HepG2 (cell line): ENCODE data around the gene SLC35D2. TPM values are rescaled to one million over a fixed set of nuclear protein-coding genes. Genes with fewer than 3 reads are reported as not detected.

Experiments
- AGO2 ChIP-seq: fragments of 200-400 bp; formaldehyde crosslinking; optimal IDR thresholded peaks from 2 replicates; pipeline ENCODE3; 2017; ENCODE audit warnings: mild to moderate bottlenecking, low read depth, low read length, moderate library complexity
- FOSL2 ChIP-seq: sonication (generic); formaldehyde crosslinking; IDR thresholded peaks from 2 replicates; pipeline ENCODE4 v1.4.0; 2020; ENCODE audit warnings: missing genetic modification reagents
- FOXK2 ChIP-seq: fragments of 450-650 bp; IDR thresholded peaks from 2 replicates; pipeline ENCODE4 v1.6.1; 2016
- HMGXB4 ChIP-seq, 2 experiments: sonication (generic) in 1 of 2; formaldehyde crosslinking in 1 of 2; IDR thresholded peaks; 2 replicates each; pipeline versions ENCODE4 v1.4.0 to v1.6.1; 2018 to 2020; ENCODE audit warnings: missing genetic modification reagents in 2 of 2, borderline replicate concordance in 1 of 2, low read depth in 1 of 2, mild to moderate bottlenecking in 1 of 2, missing biosample characterization in 1 of 2
- HNF1B ChIP-seq: sonication (generic); formaldehyde crosslinking; IDR thresholded peaks from 2 replicates; pipeline ENCODE4 v1.5.1; 2020; ENCODE audit warnings: mild to moderate bottlenecking, moderate library complexity, missing genetic modification reagents
- KDM2A ChIP-seq: sonication (generic); formaldehyde crosslinking; IDR thresholded peaks from 2 replicates; pipeline ENCODE4 v1.4.0; 2020; ENCODE audit warnings: low read depth, missing genetic modification reagents, borderline replicate concordance
- KMT2A ChIP-seq: sonication (generic); formaldehyde crosslinking; IDR thresholded peaks from 2 replicates; pipeline ENCODE4 v1.4.0; 2020; ENCODE audit warnings: missing genetic modification reagents
- KMT2B ChIP-seq: IDR thresholded peaks from 2 replicates; pipeline ENCODE4 v1.6.1; 2016; ENCODE audit warnings: missing genetic modification reagents, missing compliant biosample characterization
- PRDM15 ChIP-seq: sonication (generic); formaldehyde crosslinking; IDR thresholded peaks from 2 replicates; pipeline ENCODE4 v1.4.0; 2020; ENCODE audit warnings: missing genetic modification reagents
- YEATS4 ChIP-seq: sonication (generic); formaldehyde crosslinking; IDR thresholded peaks from 2 replicates; pipeline ENCODE4 v1.4.0; 2020; ENCODE audit warnings: missing genetic modification reagents, borderline replicate concordance
- ZFP37 ChIP-seq: sonication (generic); formaldehyde crosslinking; IDR thresholded peaks from 2 replicates; pipeline ENCODE4 v1.4.0; 2020; ENCODE audit warnings: missing genetic modification reagents, borderline replicate concordance
- polyA plus RNA-seq, 8 experiments: library from polyadenylated mRNA; depleted of rRNA in 3 of 8; stranded (reverse) in 7 of 8; unstranded in 1 of 8; fragments of >200 nt; fragmentation: Illumina TruSeq in 4 of 8; extraction: Trizol in 4 of 8; gene quantifications; 2 replicates each; pipeline versions ENCODE4 v1.2.1 to v1.2.3, GENCODE V29; 2011 to 2016; ENCODE audit warnings: low read depth in 4 of 8, missing spikeins in 1 of 8, mixed read lengths in 1 of 8; ENCODE audit not compliant: insufficient read depth in 1 of 8
- total RNA-seq, 5 experiments: library from RNA; depleted of rRNA; stranded (reverse); fragments of >200 nt; fragmentation: Illumina TruSeq; extraction: Trizol; gene quantifications; 2 replicates each; pipeline ENCODE4 v1.2.3, GENCODE V29; 2016; ENCODE audit warnings: low read depth in 1 of 5
- TF ChIP-seq, protein P1 (sequence below): IDR thresholded peaks from 2 replicates; pipeline ENCODE4 v1.6.1; 2016; ENCODE audit warnings: low read depth
- TF ChIP-seq, protein P2 (sequence below): sonication (generic); formaldehyde crosslinking; IDR thresholded peaks from 2 replicates; pipeline ENCODE4 v1.5.0; 2020; ENCODE audit warnings: mild to moderate bottlenecking, missing genetic modification reagents

SLC35D2 gene
- total and polyA plus RNA-seq, 2 of the 13 experiments (the other 11 are each of a cell fraction or from before 2014, with no cell fraction given), result 96.2 to 103 TPM

GRCh38 chr9:96383165-96383942, at the start of gene SLC35D2 (continued):
- TF ChIP-seq PRDM15 (CRISPR knock-in tag), result peak; percentile 44; the same call in 1 of the 2 replicates
- peak; percentile 9; the same call in 1 of the 2 replicates for TF ChIP-seq YEATS4 (CRISPR knock-in tag)
- peak; percentile 42 for TF ChIP-seq FOSL2 (CRISPR knock-in tag)
- TF ChIP-seq FOXK2, result no peak
- peak; percentile 89 for TF ChIP-seq AGO2
- TF ChIP-seq KMT2B, result 0 out of 2 replicates have a peak, but pooled peaks have one; percentile 36
- peak; percentile 60; the same call in 1 of the 2 replicates for TF ChIP-seq KDM2A (CRISPR knock-in tag)
- TF ChIP-seq, protein P1, sequence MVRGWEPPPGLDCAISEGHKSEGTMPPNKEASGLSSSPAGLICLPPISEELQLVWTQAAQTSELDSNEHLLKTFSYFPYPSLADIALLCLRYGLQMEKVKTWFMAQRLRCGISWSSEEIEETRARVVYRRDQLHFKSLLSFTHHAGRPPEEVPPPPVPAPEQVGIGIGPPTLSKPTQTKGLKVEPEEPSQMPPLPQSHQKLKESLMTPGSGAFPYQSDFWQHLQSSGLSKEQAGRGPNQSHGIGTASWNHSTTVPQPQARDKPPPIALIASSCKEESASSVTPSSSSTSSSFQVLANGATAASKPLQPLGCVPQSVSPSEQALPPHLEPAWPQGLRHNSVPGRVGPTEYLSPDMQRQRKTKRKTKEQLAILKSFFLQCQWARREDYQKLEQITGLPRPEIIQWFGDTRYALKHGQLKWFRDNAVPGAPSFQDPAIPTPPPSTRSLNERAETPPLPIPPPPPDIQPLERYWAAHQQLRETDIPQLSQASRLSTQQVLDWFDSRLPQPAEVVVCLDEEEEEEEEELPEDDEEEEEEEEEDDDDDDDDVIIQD, result peak; percentile 62; the same call in 1 of the 2 replicates
- peak; percentile 42; the same call in 1 of the 2 replicates for TF ChIP-seq HNF1B (CRISPR knock-in tag)
- TF ChIP-seq ZFP37, result no peak
- TF ChIP-seq KMT2A (CRISPR knock-in tag), result peak; percentile 75
- peak in 1 of 2 experiments; percentile 23; a peak in 2 of 4 replicates for TF ChIP-seq HMGXB4 (CRISPR knock-in tag; IDR thresholded peaks at IDR 0.05; ENCODE audit: borderline replicate concordance in 1 of 2, low read depth in 1 of 2)
- TF ChIP-seq, protein P2, sequence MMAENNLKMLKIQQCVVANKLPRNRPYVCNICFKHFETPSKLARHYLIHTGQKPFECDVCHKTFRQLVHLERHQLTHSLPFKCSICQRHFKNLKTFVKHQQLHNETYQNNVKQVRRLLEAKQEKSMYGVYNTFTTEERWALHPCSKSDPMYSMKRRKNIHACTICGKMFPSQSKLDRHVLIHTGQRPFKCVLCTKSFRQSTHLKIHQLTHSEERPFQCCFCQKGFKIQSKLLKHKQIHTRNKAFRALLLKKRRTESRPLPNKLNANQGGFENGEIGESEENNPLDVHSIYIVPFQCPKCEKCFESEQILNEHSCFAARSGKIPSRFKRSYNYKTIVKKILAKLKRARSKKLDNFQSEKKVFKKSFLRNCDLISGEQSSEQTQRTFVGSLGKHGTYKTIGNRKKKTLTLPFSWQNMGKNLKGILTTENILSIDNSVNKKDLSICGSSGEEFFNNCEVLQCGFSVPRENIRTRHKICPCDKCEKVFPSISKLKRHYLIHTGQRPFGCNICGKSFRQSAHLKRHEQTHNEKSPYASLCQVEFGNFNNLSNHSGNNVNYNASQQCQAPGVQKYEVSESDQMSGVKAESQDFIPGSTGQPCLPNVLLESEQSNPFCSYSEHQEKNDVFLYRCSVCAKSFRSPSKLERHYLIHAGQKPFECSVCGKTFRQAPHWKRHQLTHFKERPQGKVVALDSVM, result peak; percentile 52
